Heart left ventricle (tissue), 13 donors: ENCODE results near the gene CCL8.

Experiments used
- CTCF ChIP-seq, 12 donors: fragments of 200-600 bp; sonication (generic) in 4 of 12; IDR thresholded peaks; one replicate each; pipeline versions ENCODE4 v1.5.0 to v1.8.0; 2018 to 2022; ENCODE audit warnings: antibody characterized with exemption in 12 of 12, mild to moderate bottlenecking in 5 of 12
- POLR2A ChIP-seq, 2 donors: fragments of 450-650 bp; IDR thresholded peaks; one replicate each; pipeline ENCODE4 v1.6.1; 2017; ENCODE audit warnings: antibody characterized with exemption in 2 of 2, mild to moderate bottlenecking in 2 of 2, moderate library complexity in 2 of 2
- donor health status: ischemic (EF 13 %, LVEDD 7.1; RV severe dilation, severe dysfunction).
- donor health status: DM: no; HTN: yes; CAD: no.
- donor health status: DM: no; HTN: no; CAD: no.
- donor health status: ischemic (EF 25% LVEDD 6.9; RV normal size, moderate dysfunction).
- donor health status: ischemic (EF 25% LVEDD 5.7; RV mildly dilated, moderate dysfunction).
- donor health status: ischemic (EF 35%, LVEDD 5.7; RV mildly dilated, moderate dysfunction).
- donor health status: nonischemic (EF 11% LVEDD 7.7; RV severe dilation, severe dysfunction).
- donor health status: DM: yes; HTN: yes; CAD: no.
- donor health status: PGD.
- donor health status: ischemic (EF 29% LVEDD 5.4; RV normal size, mild dysfunction).
- donor health status: nonischemic (EF 23%, LVEDD 6.1; RV moderate dilation, normal function).

GRCh38 chr17:34370997-34371395 lies 51.8 kb downstream of the CCL8 start:
- TF ChIP-seq CTCF (IDR thresholded peaks at IDR 0.05) (no peak), POLR2A (IDR thresholded peaks at IDR 0.05) (no peak)
